GM12878 (cell line): Measurements from ENCODE around the gene FICD. TPM values are rescaled to one million over a fixed set of nuclear protein-coding genes. Genes with fewer than 3 reads are reported as not detected.
"Not testable (repeated sequence)": the region's sequence is repeated elsewhere in the genome, so short reads cannot be mapped to it uniquely, and the experiment has no call there.

Experiments
- ATAC-seq: fragments of 200-7000 bp; cut with Tn5 transposase; 3 replicates; pipeline ENCODE4 v1.9.1; 2020; ENCODE audit warnings: mild to moderate bottlenecking, moderate library complexity
- BruUV-seq: library from RNA; stranded (reverse); fragments of 400-500 nt; replicated peaks from 2 replicates; lab custom pipeline; 2021; lab: Mats Ljungman, UMichigan
- CTCF ChIA-PET: fragments of 300-600 bp; sonication (Branson Sonifier 250); formaldehyde crosslinking; extraction: SDS; loops from one replicate; lab custom pipeline; 2021; ENCODE audit warnings: inconsistent platforms; lab: Yijun Ruan, JAX
- POLR2A ChIA-PET: fragments of 350-600 bp; formaldehyde crosslinking; extraction: SDS; loops from one replicate; lab custom pipeline; 2021; ENCODE audit warnings: inconsistent platforms; lab: Charles Lee
- RAD21 ChIA-PET: fragments of 300-600 bp; sonication (Branson Sonifier 250); formaldehyde crosslinking; loops from one replicate; lab custom pipeline; 2023; ENCODE audit warnings: antibody characterized with exemption; ENCODE audit not compliant: unreplicated experiment; lab: Charles Lee
- SMC1A ChIA-PET: fragments of 300-600 bp; sonication (Branson Sonifier 250); formaldehyde crosslinking; loops from one replicate; lab custom pipeline; 2023; ENCODE audit not compliant: unreplicated experiment, uncharacterized antibody; lab: Charles Lee
- DNase-seq: peaks from one replicate; pipeline ENCODE4 v3.0.0-alpha.2; 2011; ENCODE audit warnings: low read depth, low spot score
- FAIRE-seq: peaks from 3 replicates; lab custom pipeline; 2011; peaks lifted over from hg19 to GRCh38; lab: Jason Lieb, UNC
- H2AFZ ChIP-seq: 2 replicates; pipeline ENCODE4 v1.6.0; 2011; ENCODE audit warnings: low read depth, low read length, control low read depth; ENCODE audit not compliant: control insufficient read depth
- H3K27ac ChIP-seq: 2 replicates; pipeline ENCODE4 v1.5.1; 2011; ENCODE audit warnings: control low read depth; ENCODE audit not compliant: control insufficient read depth, insufficient read depth
- H3K27me3 ChIP-seq, 2 experiments: replicated peaks in 1 of 2; 2 replicates each; pipeline versions ENCODE4 v1.6.0 to v1.6.1; 2011; ENCODE audit warnings: low read length in 1 of 2; ENCODE audit not compliant: control insufficient read depth in 2 of 2, insufficient read depth in 2 of 2
- H3K36me3 ChIP-seq, 2 experiments: 2 replicates each; pipeline ENCODE4 v1.5.1; 2011; ENCODE audit warnings: low read length in 1 of 2; ENCODE audit not compliant: control insufficient read depth in 2 of 2, insufficient read depth in 2 of 2
- H3K4me1 ChIP-seq: 2 replicates; pipeline ENCODE4 v1.6.1; 2011; ENCODE audit warnings: mild to moderate bottlenecking, low read length, moderate library complexity, mixed read lengths; ENCODE audit not compliant: control insufficient read depth, insufficient read depth
- H3K4me2 ChIP-seq: 2 replicates; pipeline ENCODE4 v1.6.0; 2011; ENCODE audit warnings: control low read depth; ENCODE audit not compliant: control insufficient read depth, insufficient read depth
- H3K4me3 ChIP-seq: fragments of 200-600 bp; sonication (generic); 2 replicates; pipeline ENCODE4 v1.5.1; 2016
- H3K79me2 ChIP-seq: 2 replicates; pipeline ENCODE4 v1.6.0; 2011; ENCODE audit warnings: low read length; ENCODE audit not compliant: control insufficient read depth, insufficient read depth
- H3K9ac ChIP-seq: 2 replicates; pipeline ENCODE4 v1.8.0; 2011; ENCODE audit warnings: low read length, control low read depth, mixed read lengths; ENCODE audit not compliant: control insufficient read depth, insufficient read depth
- H3K9me3 ChIP-seq: replicated peaks from 3 replicates; pipeline ENCODE4 v1.5.1; 2011; ENCODE audit warnings: mild to moderate bottlenecking, low read length; ENCODE audit not compliant: control insufficient read depth, insufficient read depth
- H4K20me1 ChIP-seq: 2 replicates; pipeline ENCODE4 v1.6.0; 2011; ENCODE audit not compliant: control insufficient read depth, insufficient read depth
- BACH1 ChIP-seq: fragments of 450-650 bp; IDR thresholded peaks from 2 replicates; pipeline ENCODE4 v1.6.1; 2017; ENCODE audit warnings: mild to moderate bottlenecking, borderline replicate concordance
- EP300 ChIP-seq, 2 experiments: fragments of 150-350 bp in 1 of 2; IDR thresholded peaks; 2 replicates each; pipeline ENCODE4 v1.6.1; 2011 to 2012; ENCODE audit warnings: low read depth in 2 of 2, low read length in 2 of 2, borderline replicate concordance in 1 of 2, improper control_type of control experiment in 1 of 2, inconsistent platforms in 1 of 2; ENCODE audit not compliant: control insufficient read depth in 1 of 2
- MTA2 ChIP-seq: fragments of 450-650 bp; IDR thresholded peaks from 2 replicates; pipeline ENCODE4 v1.6.1; 2016; ENCODE audit warnings: low read depth, mild to moderate bottlenecking, moderate library complexity
- PML ChIP-seq: IDR thresholded peaks from 2 replicates; pipeline ENCODE4 v1.6.1; 2012; ENCODE audit warnings: low read length, inconsistent platforms
- WGBS: methylation state at CpG from one replicate; pipeline ENCODE4 v1.1.6; 2016; ENCODE audit warnings: low lambda C conversion rate; ENCODE audit not compliant: insufficient replicate concordance, insufficient coverage; ENCODE audit errors: missing lambda C conversion rate; 5-methylcytosine and 5-hydroxymethylcytosine counted together
- in situ Hi-C: fragments of 300-500 bp; cut with MboI; formaldehyde crosslinking; loops from 9 replicates; pipeline ENCODE4 v1.14.3; 2018; ENCODE audit warnings: mixed read lengths
- intact Hi-C: fragments of 100-400 bp; cut with micrococcal nuclease; formaldehyde crosslinking; loops from one replicate; pipeline ENCODE4 v1.14.2; 2022; ENCODE audit not compliant: unreplicated experiment
- polyA plus RNA-seq, 11 experiments: library from polyadenylated mRNA; depleted of rRNA in 4 of 11; unstranded in 6 of 11; stranded (reverse) in 5 of 11; fragments of >200 nt; fragmentation: Nextera tagmentation in 4 of 11; fragmentation: Illumina TruSeq in 1 of 11; extraction: Ambion mirVana in 4 of 11; extraction: Trizol in 1 of 11; gene quantifications; 1 replicate in 1 of 11; 2 replicates in 10 of 11; pipeline versions ENCODE4 v1.2.1 to v1.2.3, GENCODE V29; 2011 to 2016; ENCODE audit warnings: inconsistent platforms in 2 of 11, missing spikeins in 2 of 11, low read depth in 1 of 11
- total RNA-seq, 4 experiments: library from RNA; depleted of rRNA in 3 of 4; stranded (reverse); fragments of >200 nt in 3 of 4; fragmentation: Illumina TruSeq in 1 of 4; extraction: Trizol in 1 of 4; gene quantifications; 2 replicates each; pipeline versions ENCODE4 v1.2.1 to v1.2.3, GENCODE V29; 2013 to 2021
- TF ChIP-seq, protein P1 (sequence below): fragments of 450-650 bp; IDR thresholded peaks from 2 replicates; pipeline ENCODE4 v1.6.1; 2016; ENCODE audit warnings: mild to moderate bottlenecking

FICD gene
- total and polyA plus RNA-seq, 10 of the 15 experiments (the other 5 are each of a cell fraction or from before 2014, with no cell fraction given), result 1.1 to 9.4 (median 4.3) TPM

- TF ChIP-seq BACH1, result no peak
- TF ChIP-seq EP300 (IDR thresholded peaks at IDR 0.05; ENCODE audit: borderline replicate concordance in 1 of 2, control insufficient read depth in 1 of 2, low read depth in 2 of 2, low read length in 2 of 2), result no peak
- TF ChIP-seq PML, result no peak
- TF ChIP-seq MTA2, result no peak
These were observed 38.7 kb downstream of the FICD start (continued) for GRCh38 chr12:108553799-108554198.

- intact Hi-C loops, H4K20me1 ChIP-seq, H3K27ac ChIP-seq, FAIRE-seq, H3K9me3 ChIP-seq, BruUV-seq, H2AFZ ChIP-seq, H3K4me2 ChIP-seq, DNase-seq, H3K4me1 ChIP-seq, H3K27me3 ChIP-seq, H3K9ac ChIP-seq, in situ Hi-C loops: not testable (repeated sequence)
- TF ChIP-seq, protein P1, sequence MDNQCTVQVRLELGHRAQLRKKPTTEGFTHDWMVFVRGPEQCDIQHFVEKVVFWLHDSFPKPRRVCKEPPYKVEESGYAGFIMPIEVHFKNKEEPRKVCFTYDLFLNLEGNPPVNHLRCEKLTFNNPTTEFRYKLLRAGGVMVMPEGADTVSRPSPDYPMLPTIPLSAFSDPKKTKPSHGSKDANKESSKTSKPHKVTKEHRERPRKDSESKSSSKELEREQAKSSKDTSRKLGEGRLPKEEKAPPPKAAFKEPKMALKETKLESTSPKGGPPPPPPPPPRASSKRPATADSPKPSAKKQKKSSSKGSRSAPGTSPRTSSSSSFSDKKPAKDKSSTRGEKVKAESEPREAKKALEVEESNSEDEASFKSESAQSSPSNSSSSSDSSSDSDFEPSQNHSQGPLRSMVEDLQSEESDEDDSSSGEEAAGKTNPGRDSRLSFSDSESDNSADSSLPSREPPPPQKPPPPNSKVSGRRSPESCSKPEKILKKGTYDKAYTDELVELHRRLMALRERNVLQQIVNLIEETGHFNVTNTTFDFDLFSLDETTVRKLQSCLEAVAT, result peak; percentile 52; the same call in 1 of the 2 replicates
- SMC1A ChIA-PET, result interaction anchor here (1.0 to 26.5 kb wide), 10 partner anchors 9 to 108 kb away, joined by 3 to 718 read pairs (median 4); no protein-coding TSS in a partner anchor
- POLR2A ChIA-PET, result interaction anchor here (0.7 to 1.9 kb wide), 3 partner anchors 14 to 958 kb away, joined by 3 to 8 read pairs (median 3); no protein-coding TSS in a partner anchor
- Histone ChIP-seq H3K79me2 (peaks cover 93% of the 10 kb centered on the region), H3K4me3 (peak overlapping the region; percentile 22; the same call in 1 of the 2 replicates), H3K36me3 (peaks cover 0 to 19% of the 10 kb centered on the region in 2 experiments; a peak in 2 of 4 replicates)
- RAD21 ChIA-PET, result interaction anchor here (0.9 to 23.0 kb wide), 2 partner anchors 13 to 79 kb away, joined by 3 to 413 read pairs; partner anchors contain the start of gene SELPLG
- ATAC-seq, result 0 out of 3 replicates have a peak, but pooled peaks have one; percentile 12
- CTCF ChIA-PET, result interaction anchor here (0.6 to 2.1 kb wide), 6 partner anchors 10 to 823 kb away, joined by 3 to 9 read pairs (median 5); no protein-coding TSS in a partner anchor
- 91% methylated on average over 9 of the region's 9 CpGs for WGBS
These were observed 40.3 kb downstream of the FICD start for GRCh38 chr12:108555383-108555782.
